Vagina (tissue), 2 donors: ENCODE results near the gene IQGAP2. TPM values are rescaled to one million over a fixed set of nuclear protein-coding genes. Genes with fewer than 3 reads are reported as not detected.
"Not testable (repeated sequence)": the region's sequence is repeated elsewhere in the genome, so short reads cannot be mapped to it uniquely, and the experiment has no call there.

Experiments
- DNase-seq, 2 donors: peaks; one replicate each; pipeline ENCODE4 v3.0.0-alpha.2; 2017; ENCODE audit errors: extremely low spot score in 2 of 2
- H3K27ac ChIP-seq: fragments of 200-600 bp; sonication (generic); one replicate; pipeline ENCODE4 v1.5.1; 2019
- H3K27me3 ChIP-seq: fragments of 200-600 bp; sonication (generic); one replicate; pipeline ENCODE4 v1.5.1; 2019
- H3K36me3 ChIP-seq, 2 donors: fragments of 200-600 bp; sonication (generic); one replicate each; pipeline ENCODE4 v1.5.1; 2017 to 2019
- H3K4me1 ChIP-seq: fragments of 200-600 bp; sonication (generic); one replicate; pipeline ENCODE4 v1.5.1; 2019
- H3K4me3 ChIP-seq, 2 donors: fragments of 200-600 bp; sonication (generic); 1 replicate in 1 of 2; 2 replicates in 1 of 2; pipeline ENCODE4 v1.5.1; 2016 to 2019
- H3K9me3 ChIP-seq: fragments of 200-600 bp; sonication (generic); one replicate; pipeline ENCODE4 v1.5.1; 2019
- CTCF ChIP-seq, 3 experiments: fragments of 450-650 bp in 2 of 3; fragments of 200-600 bp in 1 of 3; sonication (generic) in 1 of 3; IDR thresholded peaks; one replicate each; pipeline ENCODE4 v1.5.1; 2017 to 2019; ENCODE audit warnings: antibody characterized with exemption in 3 of 3, mild to moderate bottlenecking in 2 of 3, moderate library complexity in 2 of 3
- POLR2A ChIP-seq, 2 donors: fragments of 450-650 bp; IDR thresholded peaks; one replicate each; pipeline ENCODE4 v1.6.1; 2017; ENCODE audit warnings: antibody characterized with exemption in 2 of 2, mild to moderate bottlenecking in 2 of 2, moderate library complexity in 2 of 2
- POLR2AphosphoS5 ChIP-seq, 2 donors: sonication (generic); formaldehyde crosslinking; IDR thresholded peaks; one replicate each; pipeline ENCODE4 v1.9.0; 2017; ENCODE audit warnings: antibody characterized with exemption in 2 of 2, mild to moderate bottlenecking in 2 of 2, low read depth in 1 of 2; ENCODE audit not compliant: insufficient read depth in 1 of 2
- intact Hi-C: fragments of 100-400 bp; cut with DNase I; formaldehyde crosslinking; loops from one replicate; pipeline ENCODE4 v1.15.1; 2023
- total RNA-seq: library from RNA; depleted of rRNA; stranded (reverse); fragments of >200 nt; gene quantifications from one replicate; pipeline ENCODE4 v1.2.3, GENCODE V29; 2016

The IQGAP2 gene
- total RNA-seq, 1 donor from 2014 or later = 8.6 TPM

DNA sequence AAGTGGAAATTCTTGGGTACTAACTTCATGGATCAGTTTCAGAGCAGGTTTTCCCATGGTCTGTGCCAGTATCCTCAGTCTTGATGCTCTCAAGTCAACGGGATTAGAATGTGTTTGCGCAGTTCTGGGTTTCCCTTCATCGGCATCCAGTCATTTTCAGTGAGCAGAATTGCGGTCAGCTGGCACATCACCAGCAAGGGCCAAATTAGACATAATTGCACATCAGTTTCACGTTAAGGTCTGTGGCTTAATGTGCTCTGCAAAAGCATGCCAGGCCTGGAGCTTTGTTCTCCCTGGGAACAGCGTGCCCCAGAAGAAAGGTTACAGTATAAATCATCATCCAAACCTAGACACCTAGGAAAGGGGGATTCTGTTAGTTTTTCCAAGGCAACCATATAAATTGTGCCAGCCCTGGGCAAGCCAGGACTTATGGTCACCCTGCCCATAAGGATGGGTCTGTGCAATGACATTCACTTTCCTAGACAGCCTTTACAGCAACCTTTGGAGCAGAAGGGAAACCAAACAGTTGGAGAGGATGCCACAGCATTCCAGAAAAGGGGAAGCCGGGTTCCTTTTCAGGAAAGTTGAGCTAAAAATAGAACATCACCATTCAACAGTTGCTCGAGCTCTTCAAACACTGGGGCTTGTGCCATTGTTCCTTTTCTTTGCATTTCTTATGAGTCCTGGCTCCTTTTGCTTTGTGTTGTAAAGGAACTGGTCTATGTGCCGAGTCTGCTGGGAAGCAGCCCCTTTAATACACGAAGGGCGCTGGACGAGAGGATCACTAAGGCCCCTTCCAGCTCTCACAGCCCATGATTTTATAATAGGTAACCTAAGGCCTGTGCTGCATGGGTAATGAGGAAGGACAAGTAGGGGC, 23.1 kb downstream of the IQGAP2 start:
- H3K36me3 ChIP-seq = no peaks in the 10 kb centered on the region
- TF ChIP-seq POLR2AphosphoS5 (IDR thresholded peaks at IDR 0.05; ENCODE audit: insufficient read depth in 1 of 2, low read depth in 1 of 2) (no peak), POLR2A (IDR thresholded peaks at IDR 0.05) (no peak), CTCF (IDR thresholded peaks at IDR 0.05) (no peak)
- intact Hi-C loops = no loop called here
- H3K4me3 ChIP-seq = no peak overlapping the region
- H3K4me1 ChIP-seq = no peaks in the 10 kb centered on the region
- H3K27ac ChIP-seq = no peak overlapping the region
- DNase-seq = no peak
- no peaks in the 10 kb centered on the region for H3K9me3 ChIP-seq
- no peaks in the 10 kb centered on the region for H3K27me3 ChIP-seq

DNA sequence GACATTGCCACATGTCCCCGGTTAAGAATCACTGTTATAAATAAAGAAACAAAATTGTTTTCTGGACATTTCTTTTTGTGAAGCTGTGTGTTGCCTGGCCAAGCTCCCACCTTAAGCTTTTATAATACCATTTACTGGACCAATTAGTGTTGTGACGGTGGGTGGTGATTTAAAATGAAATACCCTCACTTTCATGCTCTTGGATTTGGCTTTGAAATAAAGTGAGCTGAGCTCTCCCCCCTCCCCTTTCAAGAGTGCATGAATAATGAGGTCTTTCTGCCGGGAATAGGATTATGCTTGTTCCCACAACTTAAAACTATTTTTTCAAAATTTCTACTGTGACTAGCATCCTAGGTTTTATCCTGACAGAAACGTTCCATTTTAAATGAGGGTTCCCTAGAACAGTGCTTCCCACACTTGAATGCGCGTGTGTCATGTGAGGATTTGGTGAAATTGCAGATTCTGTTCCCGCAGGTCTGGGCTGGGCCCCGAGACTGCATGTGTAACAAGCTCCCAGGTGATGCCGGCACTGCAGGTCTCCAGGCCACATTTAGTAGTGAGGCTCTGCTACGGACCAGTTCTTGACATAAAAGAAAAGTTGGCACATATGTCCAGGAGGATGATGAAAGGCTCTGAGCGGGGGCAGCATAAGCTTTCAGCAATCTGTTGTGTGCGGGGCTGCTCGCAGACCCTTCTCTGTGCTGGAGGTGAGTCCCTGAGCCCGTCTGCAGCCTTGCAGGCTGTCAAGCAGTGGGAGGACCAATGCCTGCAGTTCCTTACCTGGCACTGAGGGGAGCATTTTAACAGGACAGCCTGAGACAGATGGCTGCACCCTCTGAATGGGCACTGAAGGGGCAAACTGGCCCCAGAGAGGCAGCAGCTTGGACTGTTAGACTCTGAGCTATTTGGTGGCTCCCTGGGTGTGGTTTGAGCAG, 24.4 kb downstream of the IQGAP2 start:
- intact Hi-C loops = no loop called here
- H3K4me3 ChIP-seq = no peak overlapping the region
- H3K27ac ChIP-seq = no peak overlapping the region
- peak in 1 of 2 donors; percentile 72 for DNase-seq
- H3K27me3 ChIP-seq = no peaks in the 10 kb centered on the region
- no peaks in the 10 kb centered on the region for H3K36me3 ChIP-seq
- H3K4me1 ChIP-seq = no peaks in the 10 kb centered on the region
- no peak for TF ChIP-seq POLR2AphosphoS5 (IDR thresholded peaks at IDR 0.05; ENCODE audit: insufficient read depth in 1 of 2, low read depth in 1 of 2)
- TF ChIP-seq CTCF (IDR thresholded peaks at IDR 0.05) = no peak
- TF ChIP-seq POLR2A (IDR thresholded peaks at IDR 0.05) = no peak
- H3K9me3 ChIP-seq = no peaks in the 10 kb centered on the region

- DNase-seq, H3K4me1 ChIP-seq, H3K36me3 ChIP-seq, H3K4me3 ChIP-seq, H3K9me3 ChIP-seq, intact Hi-C loops, H3K27me3 ChIP-seq, H3K27ac ChIP-seq: not testable (repeated sequence)
These were observed 25.5 kb downstream of the IQGAP2 start for GRCh38 chr5:76428550-76428949.

- TF ChIP-seq POLR2AphosphoS5 (IDR thresholded peaks at IDR 0.05; ENCODE audit: insufficient read depth in 1 of 2, low read depth in 1 of 2) = no peak
- no peak for TF ChIP-seq POLR2A (IDR thresholded peaks at IDR 0.05)
- no peak for TF ChIP-seq CTCF (IDR thresholded peaks at IDR 0.05)
- intact Hi-C loops = loop anchor here (10.0 kb wide), 1 partner anchor 1132 kb away; no protein-coding TSS in a partner anchor
- no peaks in the 10 kb centered on the region for H3K36me3 ChIP-seq
- no peak for DNase-seq
- no peaks in the 10 kb centered on the region for H3K27me3 ChIP-seq
- H3K9me3 ChIP-seq = no peaks in the 10 kb centered on the region
- H3K4me1 ChIP-seq = no peaks in the 10 kb centered on the region
- H3K27ac ChIP-seq = no peak overlapping the region
- no peak overlapping the region for H3K4me3 ChIP-seq
These were observed 30.2 kb downstream of the IQGAP2 start for GRCh38 chr5:76433261-76433660.

GRCh38 chr5:76437507-76437906, 34.4 kb downstream of the IQGAP2 start:
- H3K27me3 ChIP-seq = not testable (repeated sequence)

More at GRCh38 chr5:76437507-76437906, 34.4 kb downstream of the IQGAP2 start:
- H3K4me1 ChIP-seq, H3K36me3 ChIP-seq, H3K27ac ChIP-seq, H3K9me3 ChIP-seq, H3K4me3 ChIP-seq, DNase-seq: not testable (repeated sequence)
- intact Hi-C loops = loop anchor here (10.0 kb wide), 1 partner anchor 1127 kb away; no protein-coding TSS in a partner anchor
